ENCODE data around the gene SLC44A2. TPM values are rescaled to one million over a fixed set of nuclear protein-coding genes. Genes with fewer than 3 reads are reported as not detected.

SLC44A2 gene
- total and polyA plus RNA-seq, 2 of the 8 experiments (the other 6 are each of a cell fraction or from before 2014, with no cell fraction given), result 105 to 120 TPM

DNA sequence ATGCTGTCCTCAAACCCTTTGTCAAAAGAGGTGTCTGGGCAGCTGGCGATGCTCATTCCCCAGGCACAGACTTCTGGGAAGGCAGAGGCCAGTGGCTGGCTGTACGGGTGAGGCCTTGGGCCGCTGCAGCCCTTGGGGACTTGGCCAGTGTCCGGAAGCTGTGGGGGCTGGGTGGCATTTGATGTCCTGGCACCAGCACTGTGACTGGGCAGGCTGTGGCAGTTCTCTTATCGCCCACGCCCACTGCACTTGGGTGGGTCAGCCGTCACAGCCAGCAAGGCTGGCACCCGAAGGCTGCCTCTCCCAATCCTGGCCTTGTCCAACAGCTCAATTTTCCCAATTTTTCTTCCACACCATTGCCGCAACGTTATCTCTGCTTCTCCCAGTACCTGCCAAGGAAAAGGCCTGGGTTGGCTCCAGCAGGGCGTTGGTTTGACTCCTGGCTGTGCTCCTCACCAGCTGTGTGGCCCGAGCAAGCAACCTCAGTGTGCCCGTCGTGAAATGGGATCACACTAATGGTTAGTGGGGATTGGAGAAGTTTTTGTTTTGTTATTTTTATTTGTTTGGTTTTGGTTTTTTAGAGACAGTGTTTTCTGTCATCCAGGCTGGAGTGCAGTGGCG lies 12.7 kb upstream of the SLC44A2 start:
- CTCF ChIA-PET (ENCODE audit: partially characterized antibody), result interaction anchor here (0.6 to 3.8 kb wide), 8 partner anchors 9 to 180 kb away, joined by 3 to 21 read pairs (median 4); no protein-coding TSS in a partner anchor
- peaks cover 0 to 2% of the 10 kb centered on the region in 2 experiments for H4K20me1 ChIP-seq (replicated peaks in 1 of 2; ENCODE audit: control insufficient read depth in 1 of 2, insufficient read depth in 2 of 2, low read length in 2 of 2)
- no peak overlapping the region for H2BK20ac ChIP-seq (ENCODE audit: low read length)
- no peaks in the 10 kb centered on the region for H3K36me3 ChIP-seq (ENCODE audit: control insufficient read depth in 2 of 4, insufficient read depth in 4 of 4, low read length in 3 of 4)
- no peak overlapping the region for H2BK12ac ChIP-seq (ENCODE audit: low read depth, low read length)
- no peak overlapping the region for H2AFZ ChIP-seq (ENCODE audit: low read length)
- no peak overlapping the region for H2BK5ac ChIP-seq (ENCODE audit: low read depth, low read length)
- no peak overlapping the region for H3K9ac ChIP-seq (replicated peaks in 1 of 4; ENCODE audit: extremely low read depth in 1 of 4, low read depth in 3 of 4, low read length in 3 of 4)
- no peaks in the 10 kb centered on the region for H3K27me3 ChIP-seq (replicated peaks in 1 of 4; ENCODE audit: control insufficient read depth in 3 of 4, extremely low read depth in 1 of 4, insufficient read depth in 3 of 4, low read length in 3 of 4)
- H3K9me3 ChIP-seq (ENCODE audit: insufficient read depth in 2 of 2, low read depth in 1 of 2, low read length in 1 of 2), result no peaks in the 10 kb centered on the region
- H3K4me3 ChIP-seq (ENCODE audit: extremely low read depth in 1 of 4, insufficient read depth in 2 of 4, low read depth in 3 of 4, low read length in 4 of 4), result no peak overlapping the region
- no peak overlapping the region for H3K23ac ChIP-seq (ENCODE audit: insufficient read length)
- H2BK120ac ChIP-seq (replicated peaks; ENCODE audit: low read depth, low read length), result no peak overlapping the region
- H3K23me2 ChIP-seq (ENCODE audit: low read depth, low read length), result no peaks in the 10 kb centered on the region
- no peak for DNase-seq (ENCODE audit: low read depth in 1 of 2, low spot score in 2 of 2)
- H2AK5ac ChIP-seq (ENCODE audit: low read depth, low read length), result no peak overlapping the region
- no peak overlapping the region for H3K56ac ChIP-seq (replicated peaks; ENCODE audit: insufficient read length, low read depth, low read length)
- H4K91ac ChIP-seq (replicated peaks; ENCODE audit: insufficient read length, low read length), result no peak overlapping the region
- 95% methylated on average over 15 of the region's 15 CpGs; no CpG with 5 or more reads in 1 of the 2 experiments for WGBS, 2 experiments (ENCODE audit: extremely low coverage in 1 of 2, insufficient coverage in 1 of 2, insufficient read length in 1 of 2, insufficient replicate concordance in 2 of 2, low coverage in 1 of 2, low lambda C conversion rate in 2 of 2, missing lambda C conversion rate in 1 of 2)
- no peaks in the 10 kb centered on the region for H3K79me2 ChIP-seq (ENCODE audit: control insufficient read depth in 1 of 2, insufficient read depth in 2 of 2, low read length in 2 of 2)
- H2BK15ac ChIP-seq (ENCODE audit: low read length), result no peak overlapping the region
- H3K79me1 ChIP-seq (ENCODE audit: low read depth, low read length), result peaks cover 7% of the 10 kb centered on the region
- H4K5ac ChIP-seq (ENCODE audit: insufficient read length, low read depth, low read length), result no peak overlapping the region
- H3K14ac ChIP-seq (ENCODE audit: insufficient read length), result no peak overlapping the region
- H3K27ac ChIP-seq (ENCODE audit: low read depth, low read length), result no peak overlapping the region
- H3K4ac ChIP-seq (replicated peaks; ENCODE audit: insufficient read length, low read depth, low read length), result no peak overlapping the region
- H4K8ac ChIP-seq (ENCODE audit: extremely low read depth, insufficient read depth, low read length), result no peak overlapping the region
- H3K18ac ChIP-seq (ENCODE audit: extremely low read depth, low read length), result no peak overlapping the region
- TF ChIP-seq FOSL1 (IDR thresholded peaks at IDR 0.05; ENCODE audit: insufficient read depth, low read depth, low read length), result no peak
- no peak for TF ChIP-seq SUZ12 (IDR thresholded peaks at IDR 0.05; ENCODE audit: low read length)
- no peak for TF ChIP-seq KDM1A (IDR thresholded peaks at IDR 0.05; ENCODE audit: borderline replicate concordance, low read length)
- no peak for TF ChIP-seq RFX5 (IDR thresholded peaks at IDR 0.05; ENCODE audit: borderline replicate concordance, low read depth, low read length)
- no peak for TF ChIP-seq SP2 (IDR thresholded peaks at IDR 0.05; ENCODE audit: low read length)
- TF ChIP-seq KDM5A (IDR thresholded peaks at IDR 0.05; ENCODE audit: low read length), result no peak
- TF ChIP-seq CBX8 (IDR thresholded peaks at IDR 0.05; ENCODE audit: borderline replicate concordance, low read depth, low read length), result no peak
- TF ChIP-seq CREB1 (IDR thresholded peaks at IDR 0.05), result no peak
- TF ChIP-seq BCL11A (IDR thresholded peaks at IDR 0.05; ENCODE audit: low read depth in 2 of 2, low read length in 2 of 2), result no peak
- no peaks in the 10 kb centered on the region for H3K4me1 ChIP-seq (replicated peaks in 1 of 4; ENCODE audit: control insufficient read depth in 3 of 4, insufficient read depth in 4 of 4, low read length in 3 of 4)
- POLR2A ChIA-PET (ENCODE audit: partially characterized antibody), result interaction anchor here (0.6 to 2.1 kb wide), 11 partner anchors 8 to 266 kb away, joined by 3 to 15 read pairs (median 4); no protein-coding TSS in a partner anchor
- no peak for FAIRE-seq
- H3K4me2 ChIP-seq (ENCODE audit: insufficient read depth in 1 of 2, low read depth in 2 of 2, low read length in 2 of 2), result no peak overlapping the region

Data from H1 (cell line).